Fibroblast of villous mesenchyme (primary cell): Measurements from ENCODE around the gene PIMREG. TPM values are rescaled to one million over a fixed set of nuclear protein-coding genes. Genes with fewer than 3 reads are reported as not detected.

Source experiments
- DNase-seq: peaks from one replicate; pipeline ENCODE4 v3.0.0-alpha.2; 2010; ENCODE audit warnings: low read depth
- H3K4me3 ChIP-seq: 2 replicates; pipeline ENCODE4 v1.5.1; 2011; ENCODE audit warnings: low read depth, mild to moderate bottlenecking, low read length
- total RNA-seq: library from RNA; depleted of rRNA; stranded (reverse); fragments of >200 nt; gene quantifications from 2 replicates; pipeline ENCODE4 v1.2.3, GENCODE V29; 2012
- TF ChIP-seq, protein P1 (sequence below): IDR thresholded peaks from 2 replicates; pipeline ENCODE4 v1.5.1; 2012; ENCODE audit warnings: low read depth, mild to moderate bottlenecking, low read length; ENCODE audit not compliant: insufficient read depth

PIMREG gene
- total RNA-seq, 1 donor, result 18.1 TPM

DNA sequence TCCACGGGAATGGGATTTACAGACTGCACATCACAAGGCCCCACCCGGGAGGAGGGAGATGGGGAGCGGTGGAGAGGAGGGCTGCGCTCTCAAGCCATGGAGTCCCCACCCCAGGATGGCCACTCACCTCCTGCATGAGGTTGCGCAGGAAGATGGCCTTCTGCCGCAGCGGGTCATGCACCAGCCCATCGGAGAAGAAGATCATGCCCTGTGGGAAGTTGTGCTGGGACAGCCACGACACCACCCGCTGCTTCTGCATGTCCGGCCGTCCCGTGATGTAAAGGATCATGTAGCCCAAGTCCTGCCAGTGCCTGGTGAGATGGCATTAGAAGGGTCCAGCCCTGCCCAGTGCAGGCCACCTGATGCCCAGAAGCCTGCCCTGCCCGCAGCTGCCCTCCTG lies 17.0 kb downstream of the PIMREG start:
- H3K4me3 ChIP-seq, result no peak overlapping the region
- no peak for DNase-seq
- TF ChIP-seq, protein P1, sequence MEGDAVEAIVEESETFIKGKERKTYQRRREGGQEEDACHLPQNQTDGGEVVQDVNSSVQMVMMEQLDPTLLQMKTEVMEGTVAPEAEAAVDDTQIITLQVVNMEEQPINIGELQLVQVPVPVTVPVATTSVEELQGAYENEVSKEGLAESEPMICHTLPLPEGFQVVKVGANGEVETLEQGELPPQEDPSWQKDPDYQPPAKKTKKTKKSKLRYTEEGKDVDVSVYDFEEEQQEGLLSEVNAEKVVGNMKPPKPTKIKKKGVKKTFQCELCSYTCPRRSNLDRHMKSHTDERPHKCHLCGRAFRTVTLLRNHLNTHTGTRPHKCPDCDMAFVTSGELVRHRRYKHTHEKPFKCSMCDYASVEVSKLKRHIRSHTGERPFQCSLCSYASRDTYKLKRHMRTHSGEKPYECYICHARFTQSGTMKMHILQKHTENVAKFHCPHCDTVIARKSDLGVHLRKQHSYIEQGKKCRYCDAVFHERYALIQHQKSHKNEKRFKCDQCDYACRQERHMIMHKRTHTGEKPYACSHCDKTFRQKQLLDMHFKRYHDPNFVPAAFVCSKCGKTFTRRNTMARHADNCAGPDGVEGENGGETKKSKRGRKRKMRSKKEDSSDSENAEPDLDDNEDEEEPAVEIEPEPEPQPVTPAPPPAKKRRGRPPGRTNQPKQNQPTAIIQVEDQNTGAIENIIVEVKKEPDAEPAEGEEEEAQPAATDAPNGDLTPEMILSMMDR, result no peak

DNA sequence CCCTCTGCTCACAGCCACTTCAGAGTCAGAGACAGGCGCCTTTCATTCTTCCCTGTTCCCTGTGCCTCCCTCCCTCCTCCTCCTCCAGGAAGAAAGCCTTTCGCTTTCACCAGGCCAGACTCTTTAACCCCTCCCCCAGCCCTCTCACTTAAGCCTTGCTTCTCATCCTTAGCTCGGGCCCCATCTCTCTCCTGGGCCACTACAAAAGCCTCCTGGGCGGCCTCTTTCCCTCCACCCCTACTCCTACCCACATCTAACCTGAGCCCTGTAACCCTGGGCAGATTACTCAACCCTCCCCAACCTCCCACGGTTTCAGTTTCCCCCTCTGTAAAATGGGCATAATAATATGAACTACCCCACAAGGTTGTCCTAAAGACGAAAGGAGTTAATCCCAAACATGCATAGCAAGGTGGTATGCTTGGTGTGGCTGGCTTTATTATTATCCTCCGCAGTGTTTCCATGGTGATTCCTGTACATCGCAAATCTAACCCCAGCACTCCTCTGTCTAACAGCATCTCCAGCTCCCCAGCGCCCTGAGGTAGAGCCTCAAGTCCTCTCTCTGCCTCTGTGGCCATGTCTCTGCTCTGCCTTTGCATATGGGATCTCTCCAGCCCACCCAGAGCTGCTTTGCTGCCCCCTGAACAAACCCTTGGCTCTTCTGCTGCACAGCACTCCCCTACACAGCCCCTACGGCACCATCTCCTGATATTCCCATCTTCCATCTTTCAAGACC lies 17.7 kb downstream of the PIMREG start:
- no peak for DNase-seq
- H3K4me3 ChIP-seq, result no peak overlapping the region
- TF ChIP-seq, protein P1, result no peak

DNA sequence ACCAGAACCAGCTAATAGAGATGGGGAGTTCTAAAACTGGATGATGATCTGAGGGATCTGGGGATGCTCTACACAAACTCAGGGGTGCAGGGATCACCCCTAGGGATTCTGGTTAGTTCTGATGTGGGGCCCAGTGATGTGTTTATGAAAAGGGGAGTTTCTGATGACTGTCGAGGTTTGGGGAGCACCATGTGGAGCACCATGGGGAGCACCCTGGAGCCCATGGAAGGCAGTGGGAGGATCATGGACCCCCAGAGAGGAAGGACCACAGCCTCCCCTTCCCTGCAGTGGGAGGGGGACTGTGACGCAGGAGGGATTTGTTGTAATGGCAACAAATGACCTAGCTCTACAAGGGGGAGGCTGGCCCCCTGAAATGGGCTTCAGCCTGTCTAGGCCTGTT lies 18.4 kb downstream of the PIMREG start:
- DNase-seq, result no peak

DNA sequence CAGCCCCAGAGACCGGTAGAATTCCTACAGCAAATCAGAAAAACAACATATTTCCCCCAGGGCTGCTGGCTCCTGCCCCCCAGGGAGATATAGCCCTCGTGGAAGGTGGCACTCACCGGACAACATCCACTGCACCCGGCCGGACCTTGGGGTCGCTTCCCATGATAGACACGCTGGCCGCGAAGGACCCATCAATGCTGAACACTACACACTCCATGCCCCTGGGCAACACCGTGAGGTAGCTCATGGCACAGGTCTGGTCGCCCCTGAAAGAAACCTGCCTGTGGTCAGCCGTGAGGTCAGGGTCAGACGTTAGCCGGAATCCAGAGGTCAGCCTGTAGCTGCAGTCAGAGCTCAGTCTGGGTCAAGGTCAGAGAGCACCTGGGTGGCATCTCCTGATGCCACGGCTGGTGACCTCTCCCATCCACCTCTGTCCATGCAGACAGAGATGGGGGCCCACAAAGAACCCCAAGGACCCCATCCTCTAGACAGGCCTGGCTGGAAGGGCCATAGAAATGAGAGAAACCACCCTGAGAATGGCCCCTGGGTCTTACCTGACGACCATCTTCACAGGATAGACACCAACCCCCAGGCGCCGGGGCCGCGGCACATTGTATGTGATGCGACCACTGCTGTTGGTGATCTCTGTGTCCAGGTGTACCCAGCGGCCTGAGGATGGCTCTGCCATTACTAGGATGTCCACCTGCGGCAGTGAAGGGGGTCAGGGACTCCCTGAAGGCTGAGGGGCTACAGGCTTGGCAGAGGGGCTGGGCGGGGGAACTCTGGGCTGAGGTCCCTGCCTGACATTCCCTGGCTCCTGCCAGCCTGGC lies 19.6 kb downstream of the PIMREG start:
- DNase-seq, result no peak
- H3K4me3 ChIP-seq, result no peak overlapping the region
- TF ChIP-seq, protein P1, result no peak

More for the DNA sequence above, 18.4 kb downstream of the PIMREG start:
- H3K4me3 ChIP-seq, result no peak overlapping the region
- TF ChIP-seq, protein P1, result no peak

DNA sequence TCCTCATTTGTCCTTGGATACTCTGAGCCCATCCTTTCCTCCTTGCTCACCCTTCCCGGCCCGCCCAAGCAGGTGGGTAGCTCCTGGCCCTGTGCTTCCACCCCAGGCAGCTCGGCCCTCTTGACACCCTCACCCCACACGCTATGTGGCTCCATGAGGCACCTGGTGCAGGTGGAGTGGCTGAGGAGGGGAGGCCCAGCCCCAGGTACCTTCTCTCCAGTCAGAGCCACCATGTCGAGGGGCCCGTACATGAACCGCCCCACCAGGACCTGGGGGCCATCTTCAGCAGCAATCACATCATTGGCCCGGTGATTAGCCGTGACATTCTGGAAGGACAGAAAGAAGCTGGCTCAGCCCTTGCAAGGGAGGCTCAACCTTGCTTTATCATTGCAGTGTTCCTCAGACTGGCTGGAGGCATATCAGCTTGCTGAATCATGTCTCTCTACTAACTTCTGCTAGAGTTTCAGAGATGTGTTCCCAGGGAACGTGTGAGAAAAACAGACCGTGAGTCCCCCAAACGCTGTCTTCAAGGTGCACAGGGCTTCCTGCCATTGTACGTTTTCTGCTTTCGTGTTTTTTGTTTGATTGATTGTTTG lies 20.3 kb downstream of the PIMREG start:
- no peak for DNase-seq
- H3K4me3 ChIP-seq, result no peak overlapping the region
- TF ChIP-seq, protein P1, result no peak

DNA sequence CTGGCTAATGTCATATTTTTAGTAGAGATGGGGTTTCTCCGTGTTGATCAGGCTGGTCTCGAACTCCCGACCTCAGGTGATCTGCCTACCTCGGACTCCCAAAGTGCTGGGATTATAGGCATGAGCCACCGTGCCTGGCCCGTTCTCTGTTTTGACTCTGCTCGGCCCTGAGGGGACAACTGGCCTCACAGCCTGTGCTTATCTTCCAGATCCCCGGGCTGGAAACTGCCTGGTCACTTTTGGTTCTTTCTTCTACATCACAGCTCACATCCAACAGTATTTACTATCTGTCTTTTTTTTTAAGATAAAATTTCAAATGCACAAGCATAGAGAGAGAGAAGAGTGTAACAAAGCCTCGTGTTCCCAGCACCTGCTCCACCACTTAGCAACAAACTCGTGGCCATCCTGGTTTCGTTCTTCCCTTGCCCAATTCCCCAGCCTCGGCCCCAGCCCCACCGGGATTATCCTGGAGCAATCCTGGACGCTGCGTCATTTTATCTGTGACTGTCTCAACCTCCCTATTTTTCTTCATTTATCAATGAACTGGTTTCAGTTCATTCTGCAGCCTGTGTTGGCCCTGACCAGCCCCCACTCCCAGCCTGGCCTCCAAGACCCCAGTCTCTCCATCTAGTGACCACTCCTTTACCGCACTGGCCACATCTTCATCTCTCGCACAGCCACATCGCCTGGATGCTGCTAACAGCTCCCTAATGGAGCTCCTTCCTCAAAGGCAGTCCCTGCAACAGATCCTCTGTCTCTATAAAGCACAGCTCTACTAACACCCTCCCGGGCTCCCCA lies 21.1 kb downstream of the PIMREG start:
- H3K4me3 ChIP-seq, result no peak overlapping the region
- no peak for DNase-seq
- TF ChIP-seq, protein P1, result no peak
